ENCODE results near the gene RANBP1.

RANBP1 gene

GRCh38 chr22:20138868-20139267 is 23.0 kb downstream of the RANBP1 start:
- no peak for DNase-seq

DNA sequence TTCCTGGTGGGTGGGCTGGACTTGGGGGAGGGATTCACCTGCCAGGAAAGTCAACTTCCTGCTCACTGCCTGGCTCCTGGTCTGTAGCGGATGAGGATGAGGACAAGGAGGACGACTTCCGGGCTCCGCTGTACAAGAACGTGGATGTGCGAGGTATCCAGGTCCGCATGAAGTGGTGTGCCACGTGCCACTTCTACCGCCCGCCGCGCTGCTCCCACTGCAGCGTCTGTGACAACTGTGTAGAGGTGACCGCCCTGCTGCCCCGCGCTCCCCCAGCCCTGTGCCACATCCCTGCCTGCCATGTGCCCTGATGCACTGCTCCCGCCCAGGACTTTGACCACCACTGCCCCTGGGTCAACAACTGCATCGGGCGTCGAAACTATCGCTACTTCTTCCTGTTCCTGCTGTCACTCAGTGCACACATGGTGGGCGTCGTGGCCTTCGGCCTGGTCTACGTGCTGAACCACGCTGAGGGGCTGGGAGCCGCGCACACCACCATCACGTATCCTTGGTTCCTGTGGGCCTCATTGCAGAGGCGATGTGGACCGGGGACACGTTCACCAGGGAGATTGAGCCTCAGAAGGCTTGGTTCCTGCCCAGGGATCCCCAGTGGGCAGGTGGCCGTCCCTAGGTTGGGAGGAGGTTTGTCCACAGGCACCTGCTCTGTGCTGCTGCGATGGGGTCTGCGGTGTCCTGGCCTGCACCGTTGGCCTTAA is 23.6 kb downstream of the RANBP1 start:
- no peak for DNase-seq

- DNase-seq, result no peak
Observed at GRCh38 chr22:20140107-20140445, 24.2 kb downstream of the RANBP1 start.

DNA sequence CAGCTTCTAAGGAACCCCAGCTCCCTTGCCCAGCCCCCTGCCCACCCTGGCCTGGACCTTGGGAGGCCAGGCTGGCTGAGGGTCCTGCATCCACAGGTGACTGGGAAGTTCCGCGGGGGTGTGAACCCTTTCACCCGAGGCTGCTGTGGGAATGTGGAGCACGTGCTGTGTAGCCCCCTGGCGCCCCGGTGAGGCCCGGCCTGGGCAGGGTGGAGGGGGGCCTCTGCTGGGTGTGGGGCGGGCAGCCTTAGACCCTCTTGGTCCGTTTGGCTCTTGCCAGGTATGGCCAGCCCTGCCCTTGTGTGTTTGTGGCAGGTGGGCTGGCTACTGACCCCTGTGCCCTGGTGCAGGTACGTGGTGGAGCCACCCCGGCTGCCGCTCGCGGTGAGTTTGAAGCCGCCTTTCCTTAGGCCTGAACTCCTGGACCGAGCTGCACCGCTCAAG is 24.6 kb downstream of the RANBP1 start:
- no peak for DNase-seq

- no peak for DNase-seq
Observed at GRCh38 chr22:20141186-20142077, 25.5 kb downstream of the RANBP1 start.

DNA sequence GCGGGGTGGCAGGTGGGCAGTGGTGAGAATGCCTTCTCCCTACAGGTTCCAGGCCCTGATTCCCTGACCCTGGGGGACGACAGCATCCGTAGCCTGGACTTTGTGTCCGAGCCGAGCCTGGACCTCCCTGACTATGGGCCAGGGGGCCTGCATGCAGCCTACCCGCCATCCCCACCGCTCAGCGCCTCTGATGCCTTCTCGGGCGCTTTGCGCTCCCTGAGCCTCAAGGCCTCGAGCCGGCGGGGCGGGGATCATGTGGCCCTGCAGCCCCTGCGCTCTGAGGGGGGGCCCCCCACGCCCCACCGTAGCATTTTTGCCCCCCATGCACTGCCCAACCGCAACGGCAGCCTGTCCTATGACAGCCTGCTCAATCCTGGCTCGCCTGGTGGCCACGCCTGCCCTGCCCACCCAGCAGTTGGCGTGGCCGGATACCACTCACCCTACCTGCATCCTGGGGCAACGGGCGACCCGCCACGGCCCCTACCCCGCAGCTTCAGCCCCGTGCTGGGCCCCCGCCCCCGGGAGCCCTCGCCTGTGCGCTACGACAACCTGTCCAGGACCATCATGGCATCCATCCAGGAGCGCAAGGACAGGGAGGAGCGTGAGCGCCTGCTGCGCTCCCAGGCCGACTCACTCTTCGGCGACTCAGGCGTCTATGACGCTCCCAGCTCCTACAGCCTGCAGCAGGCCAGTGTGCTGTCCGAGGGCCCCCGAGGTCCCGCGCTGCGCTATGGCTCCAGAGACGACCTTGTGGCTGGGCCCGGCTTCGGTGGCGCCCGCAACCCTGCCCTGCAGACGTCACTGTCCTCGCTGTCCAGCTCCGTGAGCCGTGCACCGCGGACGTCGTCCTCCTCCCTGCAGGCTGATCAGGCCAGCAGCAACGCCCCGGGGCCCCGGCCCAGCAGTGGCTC is 27.1 kb downstream of the RANBP1 start:
- DNase-seq, result no peak

GRCh38 chr22:20143883-20144665 is 28.2 kb downstream of the RANBP1 start:
- DNase-seq, result no peak

GRCh38 chr22:20145206-20145831 is 29.4 kb downstream of the RANBP1 start:
- no peak for DNase-seq

- no peak for DNase-seq
Observed at GRCh38 chr22:20145832-20146223, 29.9 kb downstream of the RANBP1 start.

DNA sequence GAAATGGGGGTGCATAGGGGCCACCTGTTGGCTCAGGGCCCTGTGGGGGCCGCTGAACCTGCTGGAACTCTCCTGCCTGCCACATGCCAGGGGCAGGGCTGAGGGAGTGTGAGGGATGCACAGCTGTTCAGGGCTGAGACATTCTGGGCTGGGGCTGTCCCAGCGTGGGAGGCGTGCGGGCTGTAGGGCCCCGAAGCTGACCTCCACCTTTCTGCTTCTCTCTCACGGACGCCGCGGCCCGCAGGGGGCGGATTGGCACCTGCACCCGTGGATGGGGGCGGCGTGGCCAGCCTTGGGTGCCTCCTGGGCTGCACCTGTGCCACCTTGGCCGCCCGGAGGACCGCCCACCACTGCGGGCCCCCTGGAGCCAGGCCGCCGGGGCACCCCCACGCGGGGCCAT is 30.9 kb downstream of the RANBP1 start:
- DNase-seq, result no peak

- DNase-seq, result no peak
Observed at GRCh38 chr22:20147237-20147988, 31.5 kb downstream of the RANBP1 start.

DNA sequence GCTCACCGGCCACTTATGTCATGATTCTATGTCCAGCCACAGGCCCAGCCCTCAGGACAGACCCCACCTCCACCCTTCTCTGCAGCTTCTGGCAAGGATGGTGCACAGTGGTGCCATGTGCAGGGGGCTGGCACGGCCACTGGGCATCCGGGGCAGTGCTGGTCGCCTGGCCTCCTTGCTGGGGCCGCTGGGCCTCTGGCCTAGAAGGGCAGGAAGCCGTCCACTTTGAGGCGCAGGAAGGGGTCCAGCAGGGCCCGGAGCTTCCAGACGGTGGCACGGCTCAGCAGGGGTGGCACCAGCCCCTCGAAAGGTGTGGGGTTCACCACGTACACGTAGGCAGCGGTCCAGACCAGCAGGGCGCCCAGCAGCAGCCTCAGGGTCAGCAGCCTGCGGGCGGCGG is 32.5 kb downstream of the RANBP1 start:
- no peak for DNase-seq

GRCh38 chr22:20149257-20150250 is 33.6 kb downstream of the RANBP1 start:
- DNase-seq, result no peak

GRCh38 chr22:20150381-20151275 is 34.7 kb downstream of the RANBP1 start, which contains the start of gene CCDC188:
TSS of gene CCDC188 (minus strand) at chr22:20151055. CDS start at chr22:20150986, 69 bp downstream.
- no peak for DNase-seq

DNA sequence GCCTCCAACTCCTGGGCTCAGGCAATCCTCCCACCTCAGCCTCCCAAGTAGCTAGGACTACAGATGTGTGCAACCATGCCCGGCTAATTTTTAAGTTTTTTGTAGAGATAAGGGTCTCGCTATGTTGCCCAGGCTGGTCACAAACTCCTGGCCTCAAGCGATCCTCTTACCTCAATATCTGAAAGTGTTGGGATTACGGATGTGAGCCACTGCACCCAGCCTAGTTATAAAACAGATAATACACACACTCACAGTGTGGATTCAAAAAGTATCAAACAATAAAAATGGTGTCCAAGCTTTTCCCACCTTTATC is 35.3 kb downstream of the RANBP1 start:
- no peak for DNase-seq

GRCh38 chr22:20152464-20152890 is 36.6 kb downstream of the RANBP1 start:
- no peak for DNase-seq

- DNase-seq, result no peak
Observed at GRCh38 chr22:20153945-20154344, 38.0 kb downstream of the RANBP1 start.

DNA sequence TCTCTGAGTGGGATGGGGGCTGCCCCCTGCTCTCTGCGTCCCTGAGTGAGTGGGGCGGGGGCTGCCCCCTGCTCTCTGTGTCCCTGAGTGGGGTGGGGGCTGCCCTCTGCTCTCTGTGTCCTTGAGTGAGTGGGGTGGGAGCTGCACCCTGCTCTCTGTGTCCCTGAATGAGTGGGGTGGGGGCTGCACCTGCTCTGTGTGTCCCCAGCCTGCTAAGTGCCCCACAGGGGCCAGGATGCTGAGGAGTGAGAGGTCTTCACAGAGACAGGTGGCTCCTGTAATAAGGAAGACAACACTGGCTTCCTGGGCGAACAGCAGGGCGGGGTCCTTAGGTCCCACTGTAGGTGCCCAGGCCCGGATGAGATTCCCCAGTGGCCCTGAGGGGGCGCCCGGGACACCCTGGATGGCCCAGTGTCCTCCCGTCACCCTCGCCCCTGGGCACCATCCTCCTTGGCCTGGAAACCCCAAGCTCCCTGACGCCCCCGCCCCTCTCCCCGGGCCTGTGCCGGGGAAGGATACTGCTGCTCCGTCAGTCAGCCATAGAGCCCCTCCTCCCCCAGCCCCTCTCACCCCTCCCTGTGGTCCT is 38.8 kb downstream of the RANBP1 start:
- DNase-seq, result no peak

All from GOT3 (cell line).